Spleen (tissue), 7 donors: ENCODE measurements around the gene GLYR1.

ENCODE experiments used
- POLR2A ChIP-seq, 3 donors: fragments of 450-650 bp; IDR thresholded peaks; one replicate each; pipeline ENCODE4 v1.5.1; 2017; ENCODE audit warnings: antibody characterized with exemption in 3 of 3, mild to moderate bottlenecking in 1 of 3
- POLR2AphosphoS5 ChIP-seq, 3 donors: sonication (generic); formaldehyde crosslinking; IDR thresholded peaks; one replicate each; pipeline ENCODE4 v1.5.1; 2017; ENCODE audit warnings: antibody characterized with exemption in 3 of 3
- TF ChIP-seq, protein P1 (sequence below), 11 experiments: fragments of 200-600 bp in 7 of 11; fragments of 450-650 bp in 4 of 11; sonication (generic) in 4 of 11; IDR thresholded peaks in 8 of 11; conservative IDR thresholded peaks in 3 of 11; 1 replicate in 7 of 11; 2 replicates in 4 of 11; pipeline versions ENCODE4 v1.4.0 to v1.8.0; 2016 to 2021; ENCODE audit warnings: antibody characterized with exemption in 11 of 11, inconsistent platforms in 4 of 11, mild to moderate bottlenecking in 1 of 11
- donor health status: DM: no; HTN: no; CAD: no; lungs with moderate emphysema.
- donor health status: DM: no; HTN: no; CAD: no.
- donor health status: DM: no; HTN: no; CAD: no.

DNA sequence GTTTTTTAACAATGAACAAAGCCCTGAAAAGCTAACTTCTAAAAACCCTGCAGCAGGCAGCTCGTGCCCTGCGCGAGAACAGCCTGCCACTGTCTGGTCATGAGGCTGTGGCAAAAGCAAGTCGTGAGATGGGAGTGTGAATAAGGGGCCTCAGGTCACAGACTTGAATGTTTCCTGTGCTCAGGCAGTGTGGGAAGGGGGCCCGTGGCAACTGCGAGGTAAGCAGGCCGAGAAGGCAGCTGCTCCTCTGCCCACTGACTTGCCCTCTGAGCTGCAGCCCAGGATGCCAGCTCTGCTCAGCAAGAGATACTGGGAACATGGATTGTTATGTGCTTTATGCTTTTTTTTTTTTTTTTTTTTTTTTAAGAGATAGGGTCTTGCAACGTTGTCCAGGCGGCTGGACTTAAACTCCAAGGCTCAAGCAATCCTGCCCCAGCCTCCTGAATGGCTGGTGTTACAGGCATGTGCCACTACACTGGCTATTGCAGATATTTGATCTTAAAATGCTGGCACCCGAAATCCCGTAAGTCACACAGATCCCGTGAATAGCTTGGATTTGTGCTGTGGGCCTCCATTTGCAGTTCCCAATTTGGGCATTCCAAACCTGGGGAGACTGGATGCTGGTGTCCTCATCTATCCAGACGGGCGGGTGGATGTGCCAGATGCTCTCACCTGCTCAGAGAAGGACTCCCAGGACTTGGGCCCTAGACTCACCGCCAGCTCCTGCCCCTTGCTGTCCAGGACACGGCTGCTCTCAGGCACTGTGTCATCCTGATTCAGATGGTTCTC, 44.2 kb upstream of the GLYR1 start:
- TF ChIP-seq, protein P1, sequence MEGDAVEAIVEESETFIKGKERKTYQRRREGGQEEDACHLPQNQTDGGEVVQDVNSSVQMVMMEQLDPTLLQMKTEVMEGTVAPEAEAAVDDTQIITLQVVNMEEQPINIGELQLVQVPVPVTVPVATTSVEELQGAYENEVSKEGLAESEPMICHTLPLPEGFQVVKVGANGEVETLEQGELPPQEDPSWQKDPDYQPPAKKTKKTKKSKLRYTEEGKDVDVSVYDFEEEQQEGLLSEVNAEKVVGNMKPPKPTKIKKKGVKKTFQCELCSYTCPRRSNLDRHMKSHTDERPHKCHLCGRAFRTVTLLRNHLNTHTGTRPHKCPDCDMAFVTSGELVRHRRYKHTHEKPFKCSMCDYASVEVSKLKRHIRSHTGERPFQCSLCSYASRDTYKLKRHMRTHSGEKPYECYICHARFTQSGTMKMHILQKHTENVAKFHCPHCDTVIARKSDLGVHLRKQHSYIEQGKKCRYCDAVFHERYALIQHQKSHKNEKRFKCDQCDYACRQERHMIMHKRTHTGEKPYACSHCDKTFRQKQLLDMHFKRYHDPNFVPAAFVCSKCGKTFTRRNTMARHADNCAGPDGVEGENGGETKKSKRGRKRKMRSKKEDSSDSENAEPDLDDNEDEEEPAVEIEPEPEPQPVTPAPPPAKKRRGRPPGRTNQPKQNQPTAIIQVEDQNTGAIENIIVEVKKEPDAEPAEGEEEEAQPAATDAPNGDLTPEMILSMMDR (IDR thresholded peaks at IDR 0.05 in 8 of 11, conservative IDR thresholded peaks at IDR 0.05 in 3 of 11) = no peak
- TF ChIP-seq POLR2A (IDR thresholded peaks at IDR 0.05) (no peak), POLR2AphosphoS5 (IDR thresholded peaks at IDR 0.05) (no peak)
